IMR-90 (cell line): ENCODE results near the gene ZEB2.

Experiments
- BHLHE40 ChIP-seq: fragments of 150-350 bp; IDR thresholded peaks from 2 replicates; pipeline ENCODE4 v1.6.1; 2016; ENCODE audit warnings: mild to moderate bottlenecking, low read depth, low read length
- CEBPB ChIP-seq: IDR thresholded peaks from 2 replicates; pipeline ENCODE4 v1.6.1; 2012; ENCODE audit warnings: low read depth, low read length, improper control_type of control experiment
- CHD1 ChIP-seq: IDR thresholded peaks from 2 replicates; pipeline ENCODE4 v1.6.1; 2012; ENCODE audit warnings: low read depth, low read length, improper control_type of control experiment
- CTCF ChIP-seq: conservative IDR thresholded peaks from 2 replicates; pipeline ENCODE4 v1.5.1; 2012; ENCODE audit warnings: mild to moderate bottlenecking, low read depth, low read length, improper control_type of control experiment
- FOS ChIP-seq: fragments of 150-350 bp; IDR thresholded peaks from 2 replicates; pipeline ENCODE4 v1.6.1; 2016; ENCODE audit warnings: low read depth, low read length
- MAFK ChIP-seq: IDR thresholded peaks from 2 replicates; pipeline ENCODE4 v1.6.1; 2012; ENCODE audit warnings: low read depth, low read length, improper control_type of control experiment
- MAZ ChIP-seq: IDR thresholded peaks from 2 replicates; pipeline ENCODE4 v1.6.1; 2012; ENCODE audit warnings: low read depth, mild to moderate bottlenecking, low read length, improper control_type of control experiment, moderate library complexity, borderline replicate concordance
- MXI1 ChIP-seq: IDR thresholded peaks from 2 replicates; pipeline ENCODE4 v1.6.1; 2012; ENCODE audit warnings: low read depth, mild to moderate bottlenecking, low read length, moderate library complexity, borderline replicate concordance
- POLR2A ChIP-seq: IDR thresholded peaks from 2 replicates; pipeline ENCODE4 v1.6.1; 2012; ENCODE audit warnings: mild to moderate bottlenecking, low read depth, low read length
- RAD21 ChIP-seq: IDR thresholded peaks from 2 replicates; pipeline ENCODE4 v1.6.1; 2012; ENCODE audit warnings: low read length, improper control_type of control experiment
- RCOR1 ChIP-seq: IDR thresholded peaks from 2 replicates; pipeline ENCODE4 v1.6.1; 2012; ENCODE audit warnings: mild to moderate bottlenecking, low read length, improper control_type of control experiment; ENCODE audit not compliant: insufficient replicate concordance
- SMC3 ChIP-seq: fragments of 150-350 bp; IDR thresholded peaks from 2 replicates; pipeline ENCODE4 v1.6.1; 2016; ENCODE audit warnings: low read depth, mild to moderate bottlenecking, antibody characterized with exemption, low read length, moderate library complexity
- USF2 ChIP-seq: fragments of 150-350 bp; IDR thresholded peaks from 2 replicates; pipeline ENCODE4 v1.6.1; 2017; ENCODE audit warnings: mild to moderate bottlenecking, antibody characterized with exemption, low read length, low read depth

- TF ChIP-seq CTCF = no peak
- TF ChIP-seq MXI1 = no peak
- no peak for TF ChIP-seq POLR2A
- no peak for TF ChIP-seq MAFK
- no peak for TF ChIP-seq CHD1
- TF ChIP-seq USF2 = no peak
- no peak for TF ChIP-seq RCOR1
- TF ChIP-seq RAD21 = no peak
- TF ChIP-seq CEBPB = no peak
- TF ChIP-seq FOS = no peak
- TF ChIP-seq BHLHE40 = no peak
- TF ChIP-seq MAZ = no peak
- TF ChIP-seq SMC3 = no peak
Measured at GRCh38 chr2:144511226-144511810, 8.6 kb downstream of the ZEB2 start.
